Kidney (tissue), 14 donors: ENCODE measurements around the gene RPUSD1. TPM values are rescaled to one million over a fixed set of nuclear protein-coding genes. Genes with fewer than 3 reads are reported as not detected.

Experiments used
- DNase-seq, 5 donors: peaks; one replicate each; pipeline ENCODE4 v3.0.0-alpha.2; 2013 to 2020
- FAIRE-seq: peaks from 2 replicates; lab custom pipeline; 2012; peaks lifted over from hg19 to GRCh38; lab: Jason Lieb, UNC
- H3K27ac ChIP-seq, 2 donors: one replicate each; pipeline ENCODE4 v1.7.0; 2013; ENCODE audit warnings: low read depth in 2 of 2, low read length in 2 of 2, inconsistent platforms in 1 of 2
- H3K27me3 ChIP-seq: one replicate; pipeline ENCODE4 v1.7.1; 2013; ENCODE audit warnings: low read length, inconsistent platforms; ENCODE audit not compliant: control insufficient read depth, insufficient read depth
- H3K36me3 ChIP-seq, 3 donors: one replicate each; pipeline versions ENCODE4 v1.7.0 to v1.7.1; 2013; ENCODE audit warnings: low read length in 3 of 3, control low read depth in 1 of 3, inconsistent platforms in 1 of 3; ENCODE audit not compliant: insufficient read depth in 3 of 3, control insufficient read depth in 2 of 3
- H3K4me1 ChIP-seq, 3 donors: one replicate each; pipeline versions ENCODE4 v1.7.0 to v1.7.1; 2013; ENCODE audit warnings: low read length in 3 of 3, inconsistent platforms in 1 of 3, low read depth in 1 of 3; ENCODE audit not compliant: control insufficient read depth in 2 of 3, insufficient read depth in 2 of 3
- H3K4me3 ChIP-seq, 3 donors: one replicate each; pipeline versions ENCODE4 v1.7.0 to v1.8.1; 2013; ENCODE audit warnings: low read length in 3 of 3, control low read depth in 1 of 3, inconsistent platforms in 1 of 3
- H3K9ac ChIP-seq, 3 donors: one replicate each; pipeline versions ENCODE4 v1.7.0 to v1.7.1; 2013; ENCODE audit warnings: low read length in 3 of 3, control low read depth in 1 of 3, inconsistent platforms in 1 of 3
- H3K9me3 ChIP-seq, 3 donors: one replicate each; pipeline versions ENCODE4 v1.7.0 to v1.7.1; 2013; ENCODE audit warnings: low read length in 3 of 3, control low read depth in 1 of 3, inconsistent platforms in 1 of 3; ENCODE audit not compliant: control insufficient read depth in 2 of 3, insufficient read depth in 1 of 3
- intact Hi-C: fragments of 100-400 bp; cut with DNase I; formaldehyde crosslinking; loops from one replicate; pipeline ENCODE4 v1.11.1; 2022
- polyA plus RNA-seq: library from polyadenylated mRNA; stranded (reverse); fragments of 350-450 nt; fragmentation: Illumina TruSeq; extraction: RNeasy Lipid Tissue Mini Kit (QIAGEN cat#74804); gene quantifications from one replicate; pipeline ENCODE4 v1.2.3, GENCODE V29; 2014; ENCODE audit warnings: low read depth, low replicate concordance; ENCODE audit not compliant: insufficient read depth
- total RNA-seq: library from RNA; stranded (reverse); fragmentation: NEBNext Ultra II Directional; extraction: Animal tissue kit (Norgen Biotek cat#: 25700); gene quantifications from one replicate; pipeline ENCODE4 v1.2.1, GENCODE V29; 2021
- TF ChIP-seq, protein P1 (sequence below): IDR thresholded peaks from 3 replicates; pipeline ENCODE4 v1.5.1; 2012; ENCODE audit warnings: mild to moderate bottlenecking, moderate library complexity, borderline replicate concordance; ENCODE audit not compliant: insufficient read depth; ENCODE audit errors: extremely low read depth
- donor health status: control.
- donor health status: control.
- donor health status: control.
- donor health status: control.
- donor health status: control.
- donor health status: DM: yes; HTN: yes; CAD: no.
- donor health status: Normal renal cell carcinoma (clear cell type).

RPUSD1 gene
- total and polyA plus RNA-seq, 2 donors from 2014 or later, result 15.1 to 16.9 TPM

DNA sequence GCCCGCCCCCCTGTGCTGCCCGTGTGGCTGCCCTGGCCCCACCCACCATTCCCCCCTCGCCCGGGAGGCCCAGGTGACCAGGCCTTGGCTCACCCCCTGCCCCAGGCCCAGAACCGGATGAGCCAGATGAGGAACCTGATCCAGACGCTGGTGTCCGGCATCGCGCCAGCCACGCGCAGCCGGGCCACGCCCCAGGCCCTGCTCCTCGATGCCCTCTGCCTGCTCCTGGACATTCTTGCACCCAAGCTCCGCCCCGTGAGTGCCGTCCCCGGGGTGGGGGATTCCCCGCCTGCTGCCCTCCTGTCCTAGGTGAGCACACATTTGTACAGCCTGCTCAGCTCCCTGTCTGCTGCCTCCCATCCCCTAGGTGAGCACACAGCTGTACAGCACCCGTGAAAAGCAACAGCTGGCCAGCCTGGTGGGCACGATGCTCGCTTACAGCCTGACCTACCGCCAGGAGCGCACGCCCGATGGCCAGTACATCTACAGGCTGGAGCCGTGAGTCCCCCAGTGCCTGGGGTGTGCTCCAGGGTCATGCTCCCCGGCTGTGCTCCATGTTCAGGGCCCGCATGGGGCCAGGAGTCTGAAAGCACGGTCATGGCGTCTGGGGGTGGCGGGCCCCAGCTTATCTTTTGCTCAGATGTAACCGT is 7.5 kb upstream of the RPUSD1 start:
- H3K27ac ChIP-seq, result no peak overlapping the region
- no peaks in the 10 kb centered on the region for H3K4me1 ChIP-seq
- intact Hi-C loops, result no loop called here
- TF ChIP-seq, protein P1, sequence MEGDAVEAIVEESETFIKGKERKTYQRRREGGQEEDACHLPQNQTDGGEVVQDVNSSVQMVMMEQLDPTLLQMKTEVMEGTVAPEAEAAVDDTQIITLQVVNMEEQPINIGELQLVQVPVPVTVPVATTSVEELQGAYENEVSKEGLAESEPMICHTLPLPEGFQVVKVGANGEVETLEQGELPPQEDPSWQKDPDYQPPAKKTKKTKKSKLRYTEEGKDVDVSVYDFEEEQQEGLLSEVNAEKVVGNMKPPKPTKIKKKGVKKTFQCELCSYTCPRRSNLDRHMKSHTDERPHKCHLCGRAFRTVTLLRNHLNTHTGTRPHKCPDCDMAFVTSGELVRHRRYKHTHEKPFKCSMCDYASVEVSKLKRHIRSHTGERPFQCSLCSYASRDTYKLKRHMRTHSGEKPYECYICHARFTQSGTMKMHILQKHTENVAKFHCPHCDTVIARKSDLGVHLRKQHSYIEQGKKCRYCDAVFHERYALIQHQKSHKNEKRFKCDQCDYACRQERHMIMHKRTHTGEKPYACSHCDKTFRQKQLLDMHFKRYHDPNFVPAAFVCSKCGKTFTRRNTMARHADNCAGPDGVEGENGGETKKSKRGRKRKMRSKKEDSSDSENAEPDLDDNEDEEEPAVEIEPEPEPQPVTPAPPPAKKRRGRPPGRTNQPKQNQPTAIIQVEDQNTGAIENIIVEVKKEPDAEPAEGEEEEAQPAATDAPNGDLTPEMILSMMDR, result no peak
- no peaks in the 10 kb centered on the region for H3K27me3 ChIP-seq
- no peak for DNase-seq
- no peak overlapping the region for H3K4me3 ChIP-seq
- H3K9ac ChIP-seq, result no peak overlapping the region
- H3K36me3 ChIP-seq, result no peaks in the 10 kb centered on the region
- FAIRE-seq, result no peak
- H3K9me3 ChIP-seq, result no peaks in the 10 kb centered on the region

DNA sequence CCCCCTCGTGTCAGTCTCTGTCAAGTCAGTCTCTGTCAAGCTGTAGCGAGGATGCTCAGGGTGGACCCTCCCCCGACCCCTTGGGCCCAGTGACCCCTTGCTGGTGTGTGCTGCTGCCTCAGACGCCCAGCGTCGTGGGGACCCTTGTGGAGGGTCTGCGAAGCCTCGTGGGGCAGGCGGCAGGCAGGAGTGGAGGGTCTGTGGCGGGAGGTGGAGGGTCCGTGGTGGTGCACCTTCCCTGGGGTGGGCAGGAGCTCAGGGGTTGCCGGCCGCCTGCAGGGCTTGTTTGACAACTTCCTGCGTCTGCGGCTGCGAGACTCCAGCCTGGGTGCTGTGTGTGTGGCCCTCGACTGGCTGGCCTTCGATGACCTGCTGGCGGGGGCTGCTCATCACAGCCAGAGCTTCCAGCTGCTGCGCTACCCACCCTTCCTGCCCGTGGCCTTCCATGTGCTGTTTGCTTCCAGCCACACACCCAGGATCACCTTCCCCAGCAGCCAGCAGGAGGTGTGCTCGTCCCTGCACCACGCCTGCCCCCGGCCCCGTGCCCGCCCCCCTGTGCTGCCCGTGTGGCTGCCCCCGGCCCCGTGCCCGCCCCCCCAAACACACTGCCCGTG is 6.8 kb upstream of the RPUSD1 start:
- Histone ChIP-seq H3K9me3 (no peaks in the 10 kb centered on the region), H3K27ac (no peak overlapping the region), H3K27me3 (no peaks in the 10 kb centered on the region), H3K4me1 (no peaks in the 10 kb centered on the region), H3K36me3 (no peaks in the 10 kb centered on the region), H3K4me3 (no peak overlapping the region), H3K9ac (no peak overlapping the region)
- DNase-seq (no peak), FAIRE-seq (no peak)
- TF ChIP-seq, protein P1, result no peak
- intact Hi-C loops, result no loop called here

DNA sequence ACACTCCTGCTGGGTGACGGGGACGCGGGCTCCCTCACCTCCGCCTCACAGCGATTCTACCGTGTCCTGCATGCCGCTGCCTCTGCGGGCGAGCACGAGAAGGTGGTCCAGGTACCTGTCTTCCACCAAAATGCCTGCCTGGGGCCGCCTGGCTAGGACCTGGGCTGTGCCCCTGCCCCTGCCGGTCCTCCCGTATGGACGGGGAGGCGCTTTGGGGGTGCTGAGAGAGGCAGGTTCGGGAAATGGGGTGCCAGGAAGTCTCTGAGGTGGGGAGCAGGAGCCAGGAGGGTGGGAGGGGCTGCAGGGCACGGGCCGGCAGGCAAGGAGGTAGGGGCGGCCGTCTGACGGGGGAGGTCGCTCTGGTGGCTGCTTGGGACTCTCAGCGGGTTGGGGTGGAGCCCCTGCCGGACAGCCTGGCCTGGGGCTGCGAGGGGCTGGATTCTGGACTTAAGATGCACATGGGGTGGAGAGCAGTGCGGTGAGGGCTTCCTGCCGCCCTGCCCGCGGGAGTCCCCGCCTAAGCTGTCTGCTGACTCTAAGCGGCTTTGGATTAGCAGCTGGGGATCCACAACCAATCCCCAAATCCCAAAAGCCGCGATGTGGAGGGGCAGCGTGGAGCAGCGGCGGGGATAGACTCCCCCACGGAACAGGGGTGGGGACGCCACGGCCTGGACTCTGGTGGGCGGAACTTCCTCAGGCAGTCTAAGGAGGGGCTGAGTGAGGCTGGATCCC is 6.1 kb upstream of the RPUSD1 start:
- intact Hi-C loops, result no loop called here
- no peaks in the 10 kb centered on the region for H3K27me3 ChIP-seq
- H3K27ac ChIP-seq, result no peak overlapping the region
- H3K9me3 ChIP-seq, result no peaks in the 10 kb centered on the region
- no peaks in the 10 kb centered on the region for H3K36me3 ChIP-seq
- H3K4me3 ChIP-seq, result no peak overlapping the region
- TF ChIP-seq, protein P1, result no peak
- DNase-seq (no peak), FAIRE-seq (no peak)
- H3K4me1 ChIP-seq, result peaks cover 0 to under 1% (median 0%) of the 10 kb centered on the region in 3 donors
- no peak overlapping the region for H3K9ac ChIP-seq
